Hematopoietic multipotent progenitor cell treated with erythropoietin and hydrocortisone succinate and interleukin-3 and kit ligand, for 6 days (in vitro differentiated cells): ENCODE results near the gene MSH2.
"Not testable (repeated sequence)": the region's sequence is repeated elsewhere in the genome, so short reads cannot be mapped to it uniquely, and the experiment has no call there.

Experiments used
- DNase-seq: peaks from one replicate; pipeline ENCODE4 v3.0.0-alpha.2; 2015

MSH2 gene

GRCh38 chr2:47402805-47403608, at the start of gene MSH2:
TSS of gene MSH2 (plus strand) at chr2:47403156. CDS start at chr2:47403192, 36 bp downstream.
- peak; percentile 98 for DNase-seq

GRCh38 chr2:47354013-47354847, 48.7 kb upstream of the MSH2 start:
- DNase-seq, result no peak

GRCh38 chr2:47354848-47355204, 48.1 kb upstream of the MSH2 start:
- DNase-seq, result no peak

- peak; percentile 62 for DNase-seq
Observed at GRCh38 chr2:47357483-47357882, 45.5 kb upstream of the MSH2 start.

GRCh38 chr2:47359375-47359868, 43.5 kb upstream of the MSH2 start:
- DNase-seq, result no peak

- no peak for DNase-seq
Observed at GRCh38 chr2:47360283-47360682, 42.7 kb upstream of the MSH2 start.

GRCh38 chr2:47360927-47361326, 42.0 kb upstream of the MSH2 start:
- DNase-seq, result no peak

GRCh38 chr2:47361505-47362229, 41.3 kb upstream of the MSH2 start:
- DNase-seq, result not testable (repeated sequence)

- DNase-seq, result peak; percentile 56
Observed at GRCh38 chr2:47373747-47374146, 29.2 kb upstream of the MSH2 start.

- no peak for DNase-seq
Observed at GRCh38 chr2:47375307-47375706, 27.6 kb upstream of the MSH2 start.

GRCh38 chr2:47379384-47379783, 23.6 kb upstream of the MSH2 start:
- no peak for DNase-seq

- no peak for DNase-seq
Observed at GRCh38 chr2:47381408-47381807, 21.5 kb upstream of the MSH2 start.

GRCh38 chr2:47386551-47386950, 16.4 kb upstream of the MSH2 start:
- no peak for DNase-seq

GRCh38 chr2:47388888-47389287, 14.1 kb upstream of the MSH2 start:
- no peak for DNase-seq

GRCh38 chr2:47389692-47390091, 13.3 kb upstream of the MSH2 start:
- no peak for DNase-seq

- no peak for DNase-seq
Observed at GRCh38 chr2:47401789-47402554, 984 bp upstream of the MSH2 start.

GRCh38 chr2:47402555-47402804, 476 bp upstream of the MSH2 start:
- no peak for DNase-seq

GRCh38 chr2:47403609-47404193, 745 bp downstream of the MSH2 start:
- peak; percentile 41 for DNase-seq

GRCh38 chr2:47404356-47404755, 1.4 kb downstream of the MSH2 start:
- DNase-seq, result peak; percentile 54

GRCh38 chr2:47405757-47406156, 2.8 kb downstream of the MSH2 start:
- DNase-seq, result peak; percentile 9

GRCh38 chr2:47406649-47407330, 3.8 kb downstream of the MSH2 start:
- not testable (repeated sequence) for DNase-seq

GRCh38 chr2:47407976-47408375, 5.0 kb downstream of the MSH2 start:
- not testable (repeated sequence) for DNase-seq
